ENCODE measurements around the gene FKBP8.
"Not testable (repeated sequence)": the region's sequence is repeated elsewhere in the genome, so short reads cannot be mapped to it uniquely, and the experiment has no call there.

FKBP8 gene

DNA sequence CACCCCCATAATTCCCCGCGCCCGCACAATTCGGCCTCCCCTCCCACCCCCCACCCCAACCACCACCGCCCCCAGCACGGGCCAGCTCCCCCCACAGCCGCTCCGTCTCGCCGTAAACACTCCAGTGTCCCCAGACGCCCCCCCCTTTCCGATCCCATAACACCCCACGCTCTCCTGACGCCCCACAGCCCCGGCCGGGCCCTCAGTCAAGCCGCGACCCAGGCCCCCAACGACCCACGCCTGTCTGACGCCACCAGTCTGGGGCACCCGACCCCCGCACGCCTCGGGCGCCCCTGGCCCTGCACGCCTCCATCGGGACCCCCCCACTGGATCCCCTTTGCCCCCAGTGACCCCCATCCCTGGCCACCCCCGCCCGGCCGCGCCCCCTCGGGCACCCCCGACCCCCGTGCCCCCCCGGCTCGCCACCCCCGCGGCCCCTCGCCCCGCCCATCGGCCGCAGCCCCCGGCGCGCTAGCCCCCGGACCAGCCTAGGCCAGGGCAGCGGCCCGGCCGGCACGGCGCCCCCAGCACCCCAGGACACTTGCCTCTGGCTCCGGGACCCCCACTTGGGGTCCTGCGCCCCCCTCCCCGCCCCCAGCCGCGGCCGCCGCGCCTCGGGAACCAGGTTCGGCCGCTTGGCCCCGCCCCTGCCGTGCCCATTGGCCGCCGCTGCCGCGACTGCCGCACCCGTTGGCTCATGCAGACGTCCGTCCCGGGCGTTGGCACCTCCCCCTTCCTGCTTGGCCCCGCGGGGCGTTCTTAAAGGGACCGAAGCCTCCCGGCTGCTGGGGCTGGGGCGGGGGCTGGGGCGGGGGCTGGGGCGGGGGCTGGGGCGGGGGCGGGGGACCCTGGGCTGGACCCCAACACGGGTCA is at the start of gene FKBP8:
TSS of gene FKBP8 (minus strand) at position 633 of the 873 bp plus-strand sequence. CDS start 1,603 bp downstream, outside the sequence.
- DNase-seq (ENCODE audit: low spot score) = peak; percentile 93

GRCh38 chr19:18592732-18593131 is 49.4 kb upstream of the FKBP8 start:
- not testable (repeated sequence) for DNase-seq (ENCODE audit: low spot score)

GRCh38 chr19:18591735-18592385 is 48.5 kb upstream of the FKBP8 start:
- no peak for DNase-seq (ENCODE audit: low spot score)

GRCh38 chr19:18590273-18591272 is 47.2 kb upstream of the FKBP8 start:
- peak; percentile 96 for DNase-seq (ENCODE audit: low spot score)

DNA sequence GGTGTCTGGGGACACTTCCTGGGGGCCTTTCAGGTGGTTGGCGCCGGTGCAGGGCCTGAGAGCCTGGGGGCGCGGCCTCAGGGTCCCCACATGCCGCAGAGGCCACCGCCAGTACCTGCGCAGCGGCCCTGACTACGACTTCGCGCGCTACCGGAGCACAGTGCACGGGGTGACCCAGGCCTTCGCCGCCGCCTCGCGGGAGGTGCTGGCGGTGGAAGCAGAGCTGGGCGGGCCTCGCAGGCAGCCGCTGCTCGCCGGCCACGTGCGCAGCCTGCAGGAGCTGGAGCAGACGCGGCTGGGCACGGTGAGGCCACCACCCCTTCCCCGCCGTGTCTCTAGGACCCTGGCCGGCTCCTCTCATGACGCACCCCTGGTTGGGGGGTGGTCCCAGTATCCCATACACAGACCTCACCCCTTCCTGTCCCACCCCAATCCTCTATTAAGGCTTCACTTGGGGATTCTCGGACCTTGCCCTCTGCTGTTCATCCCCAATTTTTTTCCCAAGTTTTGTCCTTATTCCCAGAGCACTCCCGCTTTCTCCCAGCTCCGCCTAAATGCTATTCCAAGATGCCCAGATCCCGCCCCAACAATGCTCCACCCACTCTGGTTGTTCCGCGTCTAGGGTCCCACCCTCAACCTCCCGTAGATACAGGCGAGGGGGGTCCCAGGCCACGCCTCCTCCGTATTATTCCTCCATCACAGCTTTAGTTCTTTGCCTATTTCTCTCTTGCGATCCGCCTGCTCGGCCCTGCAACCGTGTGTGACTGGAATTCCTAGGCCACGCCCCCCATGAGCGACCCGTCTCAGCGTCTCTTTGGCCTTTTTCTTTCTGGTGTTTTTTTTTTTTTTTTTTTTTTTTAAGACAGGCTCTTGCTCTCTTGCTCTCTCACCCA is 46.3 kb upstream of the FKBP8 start:
- peak; percentile 85 for DNase-seq (ENCODE audit: low spot score)

DNA sequence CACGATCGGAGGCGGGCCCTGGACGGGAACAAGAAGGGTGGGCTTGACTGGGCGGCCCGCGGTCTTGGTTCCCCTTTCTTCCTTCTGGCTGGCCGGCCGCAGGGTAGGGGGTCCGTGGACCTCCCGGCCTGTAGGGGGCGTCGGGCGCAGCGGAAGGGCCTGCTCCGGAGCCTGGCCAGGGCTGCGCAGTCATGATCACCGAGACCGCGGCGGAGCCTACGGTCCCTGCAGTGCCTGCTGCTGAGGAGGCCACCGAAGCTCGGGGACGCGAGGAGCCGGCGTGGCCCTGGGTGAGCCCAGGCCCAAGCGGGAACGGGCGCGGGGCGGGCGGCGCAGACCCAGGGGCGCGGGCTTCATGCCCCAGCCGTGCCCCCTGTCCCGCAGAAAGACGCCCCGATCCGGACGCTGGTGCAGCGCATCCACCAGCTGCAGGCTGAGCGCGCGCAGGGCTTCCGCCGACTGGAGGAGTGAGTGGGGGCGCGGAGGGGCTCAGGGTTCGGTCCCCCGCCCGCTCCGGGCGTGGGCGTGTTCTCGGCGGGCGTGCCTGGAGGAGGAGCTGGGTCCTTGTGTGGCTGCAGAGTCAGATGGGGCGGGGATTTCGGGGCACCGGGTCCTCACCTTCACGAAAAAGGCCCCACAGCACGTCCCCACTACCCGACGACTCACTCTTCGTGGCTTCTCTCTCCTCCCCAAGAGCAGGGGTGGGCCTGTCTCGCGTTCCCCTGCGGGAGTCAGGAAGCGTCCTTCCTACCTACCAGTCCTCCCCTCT is 45.4 kb upstream of the FKBP8 start, which contains the start of gene REX1BD:
TSS of gene REX1BD (plus strand) at position 188 of the 769 bp plus-strand sequence. CDS start at position 192, 4 bp downstream.
- peak; percentile 92 for DNase-seq (ENCODE audit: low spot score)

- no peak for DNase-seq (ENCODE audit: low spot score)
Measured at GRCh38 chr19:18587962-18588610, 44.7 kb upstream of the FKBP8 start.

DNA sequence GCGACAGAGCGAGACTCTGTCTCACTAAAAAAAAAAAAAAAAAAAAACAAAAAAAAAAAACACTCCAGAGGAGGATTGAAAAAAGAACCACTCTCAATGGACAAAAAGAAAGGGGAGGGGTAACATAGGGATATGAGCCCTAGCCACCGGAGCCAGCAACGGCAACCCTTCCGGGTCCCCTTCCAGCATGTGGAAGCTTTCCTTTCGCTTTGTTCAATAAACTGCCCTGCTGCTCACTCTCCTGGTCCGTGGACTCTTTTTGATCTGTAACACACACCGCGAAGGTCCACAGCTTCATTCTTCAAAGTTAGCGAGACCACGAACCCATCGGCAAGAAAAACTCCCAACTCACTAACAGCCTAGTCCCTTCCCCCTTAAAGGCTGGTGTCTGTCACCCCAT is 44.2 kb upstream of the FKBP8 start:
- DNase-seq (ENCODE audit: low spot score) = no peak

- no peak for DNase-seq (ENCODE audit: low spot score)
Measured at GRCh38 chr19:18586306-18586705, 42.9 kb upstream of the FKBP8 start.

- no peak for DNase-seq (ENCODE audit: low spot score)
Measured at GRCh38 chr19:18580311-18580710, 36.9 kb upstream of the FKBP8 start.

- no peak for DNase-seq (ENCODE audit: low spot score)
Measured at GRCh38 chr19:18577365-18577914, 34.1 kb upstream of the FKBP8 start.

DNA sequence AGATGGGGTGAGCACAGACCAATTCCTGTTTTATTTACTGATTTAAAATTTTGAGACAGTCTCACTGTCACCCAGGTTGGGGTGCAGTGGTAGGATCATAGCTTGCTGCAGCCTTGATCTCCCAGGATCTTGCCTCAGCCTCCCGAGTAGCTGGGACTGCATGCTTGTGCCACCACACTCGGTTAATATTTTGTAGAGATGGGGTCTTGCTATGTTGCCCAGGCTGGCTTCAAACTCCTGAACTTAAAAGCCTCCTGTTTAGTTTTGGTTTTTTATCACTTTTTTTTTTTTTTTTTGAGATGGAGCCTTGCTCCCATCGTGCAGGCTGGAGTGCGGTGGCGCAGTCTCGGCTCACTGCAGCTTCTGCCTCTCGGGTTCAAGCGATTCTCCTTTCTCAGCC is 33.0 kb upstream of the FKBP8 start:
- DNase-seq (ENCODE audit: low spot score) = no peak

DNA sequence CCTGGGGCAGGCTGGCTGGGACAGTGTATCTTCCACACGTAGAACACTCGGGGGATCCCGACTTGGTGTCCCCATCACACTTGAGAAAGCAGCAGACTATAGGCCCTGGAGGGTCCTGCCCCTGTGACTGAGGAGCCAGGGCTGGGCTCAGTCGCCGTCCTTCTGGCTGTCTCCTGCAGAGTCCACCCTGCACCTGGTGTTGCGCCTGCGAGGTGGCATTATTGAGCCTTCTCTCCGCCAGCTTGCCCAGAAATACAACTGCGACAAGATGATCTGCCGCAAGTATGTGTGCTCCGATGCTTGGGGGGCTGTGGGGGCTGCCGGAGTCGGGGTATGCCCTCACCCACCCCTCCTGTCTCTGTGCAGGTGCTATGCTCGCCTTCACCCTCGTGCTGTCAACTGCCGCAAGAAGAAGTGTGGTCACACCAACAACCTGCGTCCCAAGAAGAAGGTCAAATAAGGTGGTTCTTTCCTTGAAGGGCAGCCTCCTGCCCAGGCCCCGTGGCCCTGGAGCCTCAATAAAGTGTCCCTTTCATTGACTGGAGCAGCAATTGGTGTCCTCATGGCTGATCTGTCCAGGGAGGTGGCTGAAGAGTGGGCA is 31.4 kb upstream of the FKBP8 start:
- DNase-seq (ENCODE audit: low spot score) = no peak

- peak; percentile 99 for DNase-seq (ENCODE audit: low spot score)
Measured at GRCh38 chr19:18571564-18572344, 28.4 kb upstream of the FKBP8 start, which contains the start of gene UBA52. TSS of gene UBA52 (plus strand) at chr19:18571857. CDS start at chr19:18573301, 1,444 bp downstream.

GRCh38 chr19:18568367-18568766 is 25.0 kb upstream of the FKBP8 start:
- DNase-seq (ENCODE audit: low spot score) = no peak

DNA sequence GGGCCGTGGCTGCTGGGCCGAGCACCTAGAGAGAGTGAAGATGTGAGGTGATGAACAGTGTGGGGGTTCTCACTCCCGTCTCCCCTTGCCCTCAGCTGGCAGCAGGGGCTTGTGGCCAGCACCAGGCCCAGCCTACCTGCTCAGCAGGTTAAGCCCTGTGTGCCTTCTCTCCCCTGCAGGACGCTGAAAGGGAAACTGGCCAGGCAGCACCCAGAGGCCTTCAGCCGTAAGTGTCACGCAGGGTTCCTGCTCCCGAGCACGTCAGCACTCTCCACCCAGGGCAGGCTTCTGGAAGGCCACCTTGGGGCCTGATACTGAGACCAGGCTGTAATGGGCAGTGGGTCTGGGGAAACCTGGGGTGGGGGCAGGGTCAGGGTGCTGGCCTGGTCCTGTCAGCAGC is 23.6 kb upstream of the FKBP8 start:
- DNase-seq (ENCODE audit: low spot score) = no peak

GRCh38 chr19:18562086-18562485 is 18.7 kb upstream of the FKBP8 start:
- DNase-seq (ENCODE audit: low spot score) = no peak

DNA sequence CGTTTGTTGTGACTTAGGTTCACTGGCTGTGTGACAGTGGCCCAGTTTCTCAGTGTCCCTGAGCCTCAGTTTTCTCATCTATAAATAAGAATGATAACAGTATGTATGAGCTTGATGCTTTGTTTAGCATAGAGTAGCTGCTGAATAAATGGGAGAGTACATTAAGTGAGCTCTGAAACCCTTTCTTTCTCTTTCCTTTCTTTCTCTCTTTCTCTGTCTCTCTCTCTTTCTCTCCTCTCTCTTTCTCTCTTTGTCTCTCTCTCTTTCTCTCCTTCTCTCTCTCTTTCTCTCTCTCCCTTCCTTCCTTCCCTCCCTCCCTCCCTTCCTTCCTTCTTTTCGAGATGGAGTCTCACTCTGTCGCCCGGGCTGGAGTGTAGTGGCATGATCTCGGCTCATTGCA is 16.3 kb upstream of the FKBP8 start:
- DNase-seq (ENCODE audit: low spot score) = no peak
